H1 (cell line): ENCODE data around the gene MRTFB.

Source experiments
- CEBPB ChIP-seq: IDR thresholded peaks from 2 replicates; pipeline ENCODE4 v1.6.1; 2012; ENCODE audit warnings: low read depth, low read length
- CTCF ChIP-seq, 3 experiments: IDR thresholded peaks; 1 replicate in 2 of 3; 2 replicates in 1 of 3; pipeline versions ENCODE4 v1.5.1 to v1.6.1; 2011; ENCODE audit warnings: low read length in 3 of 3, mild to moderate bottlenecking in 3 of 3, inconsistent platforms in 2 of 3, low read depth in 1 of 3, moderate library complexity in 1 of 3; ENCODE audit not compliant: insufficient read depth in 1 of 3; ENCODE audit errors: control extremely low read depth in 1 of 3
- EP300 ChIP-seq, 2 experiments: IDR thresholded peaks; 1 replicate in 1 of 2; 2 replicates in 1 of 2; pipeline ENCODE4 v1.6.1; 2011 to 2012; ENCODE audit warnings: low read depth in 2 of 2, low read length in 2 of 2, mild to moderate bottlenecking in 2 of 2, borderline replicate concordance in 1 of 2, inconsistent platforms in 1 of 2, moderate library complexity in 1 of 2
- EZH2 ChIP-seq: fragments of 200-600 bp; sonication (generic); IDR thresholded peaks from 2 replicates; pipeline ENCODE4 v1.7.1; 2012; ENCODE audit warnings: low read depth, mild to moderate bottlenecking, moderate library complexity, low read length, inconsistent platforms; ENCODE audit not compliant: severe bottlenecking
- JUND ChIP-seq: IDR thresholded peaks from 2 replicates; pipeline ENCODE4 v1.6.1; 2011; ENCODE audit warnings: mild to moderate bottlenecking, improper control_type of control experiment, low read length
- MAFK ChIP-seq: IDR thresholded peaks from 2 replicates; pipeline ENCODE4 v1.6.1; 2012; ENCODE audit warnings: low read depth, mild to moderate bottlenecking, improper control_type of control experiment, low read length
- NANOG ChIP-seq: IDR thresholded peaks from 2 replicates; pipeline ENCODE4 v1.6.1; 2011; ENCODE audit warnings: low read length, low read depth, mild to moderate bottlenecking, inconsistent platforms; ENCODE audit not compliant: insufficient read depth, poor library complexity, severe bottlenecking
- POLR2A ChIP-seq, 2 experiments: IDR thresholded peaks; 1 replicate in 1 of 2; 2 replicates in 1 of 2; pipeline ENCODE4 v1.6.1; 2011; ENCODE audit warnings: low read depth in 2 of 2, low read length in 2 of 2, mild to moderate bottlenecking in 2 of 2; ENCODE audit errors: control extremely low read depth in 1 of 2
- SRF ChIP-seq: IDR thresholded peaks from 2 replicates; pipeline ENCODE4 v1.6.1; 2011; ENCODE audit warnings: mild to moderate bottlenecking, low read depth, low read length, moderate library complexity
- YY1 ChIP-seq: IDR thresholded peaks from 2 replicates; pipeline ENCODE4 v1.6.1; 2011; ENCODE audit warnings: low read depth, mild to moderate bottlenecking, low read length

GRCh38 chr16:14062261-14062660 lies 8.9 kb upstream of the MRTFB start:
- TF ChIP-seq POLR2A (IDR thresholded peaks at IDR 0.05; ENCODE audit: control extremely low read depth in 1 of 2, low read depth in 2 of 2, low read length in 2 of 2) = no peak
- TF ChIP-seq JUND = no peak
- no peak for TF ChIP-seq MAFK
- TF ChIP-seq NANOG = no peak
- TF ChIP-seq CTCF (IDR thresholded peaks at IDR 0.05; ENCODE audit: control extremely low read depth in 1 of 3, insufficient read depth in 1 of 3, low read depth in 1 of 3, low read length in 3 of 3) = no peak
- TF ChIP-seq EP300 (IDR thresholded peaks at IDR 0.05; ENCODE audit: borderline replicate concordance in 1 of 2, low read depth in 2 of 2, low read length in 2 of 2) = no peak
- TF ChIP-seq YY1 = no peak
- TF ChIP-seq CEBPB = no peak
- no peak for TF ChIP-seq SRF
- no peak for TF ChIP-seq EZH2
